Loucy (cell line): ENCODE results near the gene PPP1R12A.

Experiments used
- H2AFZ ChIP-seq: fragments of 200-600 bp; sonication (generic); 2 replicates; pipeline ENCODE4 v1.6.0; 2016; ENCODE audit warnings: antibody characterized with exemption, mild to moderate bottlenecking, low read length, moderate library complexity
- H3F3A ChIP-seq: fragments of 200-600 bp; 2 replicates; pipeline ENCODE4 v1.6.0; 2016; ENCODE audit warnings: antibody characterized with exemption, low read depth, mild to moderate bottlenecking
- H3K27me3 ChIP-seq: fragments of 200-600 bp; sonication (generic); 2 replicates; pipeline ENCODE4 v1.6.1; 2014; ENCODE audit warnings: low read length, mild to moderate bottlenecking; ENCODE audit not compliant: insufficient read depth, poor library complexity, severe bottlenecking
- H3K36me3 ChIP-seq: fragments of 200-600 bp; sonication (generic); 2 replicates; pipeline ENCODE4 v1.6.1; 2016; ENCODE audit warnings: low read length; ENCODE audit not compliant: insufficient read depth
- H3K4me1 ChIP-seq: fragments of 200-600 bp; sonication (generic); 2 replicates; pipeline ENCODE4 v1.5.1; 2014; ENCODE audit warnings: low read length, mild to moderate bottlenecking; ENCODE audit not compliant: insufficient read depth, poor library complexity, severe bottlenecking
- H3K4me2 ChIP-seq: fragments of 200-600 bp; sonication (generic); 2 replicates; pipeline ENCODE4 v1.6.0; 2014; ENCODE audit warnings: antibody characterized with exemption, low read length, low read depth, mild to moderate bottlenecking; ENCODE audit not compliant: poor library complexity, severe bottlenecking
- H3K4me3 ChIP-seq: fragments of 200-600 bp; sonication (generic); 2 replicates; pipeline ENCODE4 v1.5.1; 2014; ENCODE audit warnings: low read length, mild to moderate bottlenecking, mixed read lengths; ENCODE audit not compliant: poor library complexity, severe bottlenecking
- H3K79me2 ChIP-seq: fragments of 200-600 bp; sonication (generic); 2 replicates; pipeline ENCODE4 v1.6.1; 2014; ENCODE audit warnings: low read length; ENCODE audit not compliant: insufficient read depth
- H3K9ac ChIP-seq: fragments of 200-600 bp; sonication (generic); 2 replicates; pipeline ENCODE4 v1.6.0; 2014; ENCODE audit warnings: mild to moderate bottlenecking, low read depth, low read length, moderate library complexity; ENCODE audit not compliant: poor library complexity, severe bottlenecking
- H3K9me2 ChIP-seq: fragments of 200-600 bp; sonication (generic); replicated peaks from 2 replicates; pipeline ENCODE4 v1.6.1; 2016; ENCODE audit warnings: low read depth, low read length, mixed read lengths
- H3K9me3 ChIP-seq: fragments of 200-600 bp; sonication (generic); 2 replicates; pipeline ENCODE4 v1.6.1; 2014; ENCODE audit warnings: mild to moderate bottlenecking, antibody characterized with exemption, low read length, low read depth; ENCODE audit not compliant: insufficient read depth
- H4K20me1 ChIP-seq: fragments of 200-600 bp; sonication (generic); 2 replicates; pipeline ENCODE4 v1.6.0; 2014; ENCODE audit warnings: antibody characterized with exemption, low read length, mild to moderate bottlenecking; ENCODE audit not compliant: insufficient read depth, poor library complexity, severe bottlenecking
- CTCF ChIP-seq: fragments of 200-600 bp; sonication (generic); conservative IDR thresholded peaks from 2 replicates; pipeline ENCODE4 v1.5.1; 2014; ENCODE audit warnings: mild to moderate bottlenecking, antibody characterized with exemption, low read length
- EZH2phosphoT487 ChIP-seq: fragments of 200-600 bp; IDR thresholded peaks from 2 replicates; pipeline ENCODE4 v1.6.1; 2018; ENCODE audit warnings: antibody characterized with exemption, mild to moderate bottlenecking, moderate library complexity, borderline replicate concordance

The PPP1R12A gene

GRCh38 chr12:79848339-79848738 is 86.6 kb downstream of the PPP1R12A start:
- H3K36me3 ChIP-seq, result peaks cover 24% of the 10 kb centered on the region; the same call in 1 of the 2 replicates
- no peak overlapping the region for H3K4me2 ChIP-seq
- no peak overlapping the region for H3K9ac ChIP-seq
- no peaks in the 10 kb centered on the region for H3F3A ChIP-seq
- H3K4me3 ChIP-seq, result no peak overlapping the region
- H3K4me1 ChIP-seq, result peaks cover 7% of the 10 kb centered on the region
- H3K9me2 ChIP-seq, result no peaks in the 10 kb centered on the region
- H2AFZ ChIP-seq, result no peak overlapping the region
- H4K20me1 ChIP-seq, result peaks cover 33% of the 10 kb centered on the region
- H3K79me2 ChIP-seq, result peaks cover 90% of the 10 kb centered on the region
- H3K9me3 ChIP-seq, result peaks cover 15% of the 10 kb centered on the region; the same call in 1 of the 2 replicates
- TF ChIP-seq EZH2phosphoT487 (no peak), CTCF (no peak)
- no peaks in the 10 kb centered on the region for H3K27me3 ChIP-seq

- H4K20me1 ChIP-seq, result peaks cover 38% of the 10 kb centered on the region
- H3K36me3 ChIP-seq, result peaks cover 25% of the 10 kb centered on the region; the same call in 1 of the 2 replicates
- no peak overlapping the region for H3K4me3 ChIP-seq
- H3K4me1 ChIP-seq, result peaks cover 7% of the 10 kb centered on the region
- peaks cover 15% of the 10 kb centered on the region; the same call in 1 of the 2 replicates for H3K9me3 ChIP-seq
- H3K9me2 ChIP-seq, result no peaks in the 10 kb centered on the region
- TF ChIP-seq CTCF (no peak), EZH2phosphoT487 (no peak)
- no peak overlapping the region for H2AFZ ChIP-seq
- H3K9ac ChIP-seq, result no peak overlapping the region
- H3K79me2 ChIP-seq, result peaks cover 80% of the 10 kb centered on the region
- H3F3A ChIP-seq, result no peaks in the 10 kb centered on the region
- H3K27me3 ChIP-seq, result no peaks in the 10 kb centered on the region
- H3K4me2 ChIP-seq, result no peak overlapping the region
Measured at GRCh38 chr12:79847417-79847816, 87.5 kb downstream of the PPP1R12A start.

GRCh38 chr12:79844693-79845092 is 90.2 kb downstream of the PPP1R12A start:
- H4K20me1 ChIP-seq, result peaks cover 36% of the 10 kb centered on the region
- peaks cover 37% of the 10 kb centered on the region; the same call in 1 of the 2 replicates for H3K36me3 ChIP-seq
- peaks cover 9% of the 10 kb centered on the region; the same call in 1 of the 2 replicates for H3F3A ChIP-seq
- H3K27me3 ChIP-seq, result no peaks in the 10 kb centered on the region
- no peak overlapping the region for H3K9ac ChIP-seq
- no peak for TF ChIP-seq EZH2phosphoT487
- peaks cover 69% of the 10 kb centered on the region for H3K79me2 ChIP-seq
- no peak overlapping the region for H2AFZ ChIP-seq
- H3K4me1 ChIP-seq, result peaks cover 20% of the 10 kb centered on the region
- H3K4me3 ChIP-seq, result no peak overlapping the region
- H3K4me2 ChIP-seq, result no peak overlapping the region
- peaks cover under 1% of the 10 kb centered on the region; the same call in 1 of the 2 replicates for H3K9me3 ChIP-seq
- H3K9me2 ChIP-seq, result no peaks in the 10 kb centered on the region

GRCh38 chr12:79843978-79844377 is 90.9 kb downstream of the PPP1R12A start:
- Histone ChIP-seq H3K36me3 (peaks cover 44% of the 10 kb centered on the region), H3K27me3 (no peaks in the 10 kb centered on the region), H3K4me3 (no peak overlapping the region), H2AFZ (no peak overlapping the region), H3K4me1 (peaks cover 20% of the 10 kb centered on the region), H4K20me1 (peaks cover 34% of the 10 kb centered on the region), H3K4me2 (no peak overlapping the region), H3K9me2 (no peaks in the 10 kb centered on the region), H3K79me2 (peaks cover 69% of the 10 kb centered on the region), H3K9me3 (peaks cover 8% of the 10 kb centered on the region; the same call in 1 of the 2 replicates), H3F3A (peaks cover 9% of the 10 kb centered on the region; the same call in 1 of the 2 replicates), H3K9ac (no peak overlapping the region)
- TF ChIP-seq EZH2phosphoT487 (no peak), CTCF (no peak)
